HUES64 (cell line): Measurements from ENCODE around the gene COL20A1.

Experiments used
- H3K27ac ChIP-seq: 2 replicates; pipeline ENCODE4 v1.7.0; 2013; ENCODE audit warnings: low read depth, low read length, inconsistent platforms
- H3K27me3 ChIP-seq: 2 replicates; pipeline ENCODE4 v1.6.1; 2013; ENCODE audit warnings: mild to moderate bottlenecking, low read length; ENCODE audit not compliant: insufficient read depth
- H3K36me3 ChIP-seq: 2 replicates; pipeline ENCODE4 v1.6.1; 2013; ENCODE audit warnings: mild to moderate bottlenecking, low read length; ENCODE audit not compliant: insufficient read depth
- H3K4me1 ChIP-seq: 2 replicates; pipeline ENCODE4 v1.6.1; 2013; ENCODE audit warnings: mild to moderate bottlenecking, low read length, moderate library complexity; ENCODE audit not compliant: insufficient read depth
- H3K4me3 ChIP-seq: 2 replicates; pipeline ENCODE4 v1.5.1; 2013; ENCODE audit warnings: mild to moderate bottlenecking, low read length, moderate library complexity
- H3K9ac ChIP-seq: 2 replicates; pipeline ENCODE4 v1.6.1; 2013; ENCODE audit warnings: mild to moderate bottlenecking, low read depth, low read length
- H3K9me3 ChIP-seq: 2 replicates; pipeline ENCODE4 v1.6.1; 2013; ENCODE audit warnings: low read depth, low read length; ENCODE audit not compliant: insufficient read depth
- WGBS: fragments of 150-250, 120-280 bp; methylation state at CpG from one replicate; pipeline ENCODE4 v1.1.7; 2013; ENCODE audit warnings: missing lambda C conversion rate; 5-methylcytosine and 5-hydroxymethylcytosine counted together

COL20A1 gene

GRCh38 chr20:63280371-63280770 is 12.6 kb upstream of the COL20A1 start:
- H3K27ac ChIP-seq = no peak overlapping the region
- H3K27me3 ChIP-seq = no peaks in the 10 kb centered on the region
- H3K4me1 ChIP-seq = no peaks in the 10 kb centered on the region
- H3K36me3 ChIP-seq = peaks cover 92% of the 10 kb centered on the region
- WGBS = 89% methylated on average over 6 of the region's 6 CpGs
- H3K9ac ChIP-seq = no peak overlapping the region
- no peak overlapping the region for H3K4me3 ChIP-seq
- no peaks in the 10 kb centered on the region for H3K9me3 ChIP-seq

- H3K36me3 ChIP-seq = peaks cover 94% of the 10 kb centered on the region
- no peak overlapping the region for H3K27ac ChIP-seq
- WGBS = 86% methylated on average over 19 of the region's 19 CpGs
- no peaks in the 10 kb centered on the region for H3K27me3 ChIP-seq
- H3K4me1 ChIP-seq = no peaks in the 10 kb centered on the region
- no peak overlapping the region for H3K4me3 ChIP-seq
- no peak overlapping the region for H3K9ac ChIP-seq
- no peaks in the 10 kb centered on the region for H3K9me3 ChIP-seq
These were observed 11.9 kb upstream of the COL20A1 start for GRCh38 chr20:63280929-63281545.

- H3K36me3 ChIP-seq = peaks cover 89% of the 10 kb centered on the region
- H3K9ac ChIP-seq = no peak overlapping the region
- WGBS = 94% methylated on average over 38 of the region's 38 CpGs
- H3K27me3 ChIP-seq = no peaks in the 10 kb centered on the region
- no peaks in the 10 kb centered on the region for H3K9me3 ChIP-seq
- H3K4me1 ChIP-seq = no peaks in the 10 kb centered on the region
- H3K4me3 ChIP-seq = no peak overlapping the region
- H3K27ac ChIP-seq = no peak overlapping the region
These were observed 11.0 kb upstream of the COL20A1 start for GRCh38 chr20:63281742-63282665.

GRCh38 chr20:63282946-63283345 is 10.0 kb upstream of the COL20A1 start:
- WGBS = 96% methylated on average over 17 of the region's 17 CpGs
- Histone ChIP-seq H3K27ac (no peak overlapping the region), H3K4me3 (no peak overlapping the region), H3K4me1 (no peaks in the 10 kb centered on the region), H3K9ac (no peak overlapping the region), H3K27me3 (no peaks in the 10 kb centered on the region), H3K36me3 (peaks cover 89% of the 10 kb centered on the region), H3K9me3 (no peaks in the 10 kb centered on the region)

GRCh38 chr20:63283397-63284082 is 9.4 kb upstream of the COL20A1 start:
- Histone ChIP-seq H3K36me3 (peaks cover 89% of the 10 kb centered on the region), H3K4me1 (no peaks in the 10 kb centered on the region)

GRCh38 chr20:63284083-63284440 is 8.9 kb upstream of the COL20A1 start:
- H3K9ac ChIP-seq = no peak overlapping the region
- no peaks in the 10 kb centered on the region for H3K9me3 ChIP-seq
- H3K4me1 ChIP-seq = no peaks in the 10 kb centered on the region
- no peak overlapping the region for H3K27ac ChIP-seq
- no peaks in the 10 kb centered on the region for H3K27me3 ChIP-seq
- WGBS = 91% methylated on average over 14 of the region's 14 CpGs
- no peak overlapping the region for H3K4me3 ChIP-seq
- peaks cover 89% of the 10 kb centered on the region for H3K36me3 ChIP-seq

More at GRCh38 chr20:63283397-63284082, 9.4 kb upstream of the COL20A1 start:
- no peaks in the 10 kb centered on the region for H3K27me3 ChIP-seq
- WGBS = 93% methylated on average over 33 of the region's 33 CpGs
- H3K27ac ChIP-seq = no peak overlapping the region
- no peak overlapping the region for H3K9ac ChIP-seq
- H3K4me3 ChIP-seq = no peak overlapping the region
- no peaks in the 10 kb centered on the region for H3K9me3 ChIP-seq

GRCh38 chr20:63284544-63284949 is 8.4 kb upstream of the COL20A1 start:
- Histone ChIP-seq H3K9me3 (no peaks in the 10 kb centered on the region), H3K4me3 (no peak overlapping the region), H3K9ac (no peak overlapping the region), H3K27ac (no peak overlapping the region), H3K27me3 (no peaks in the 10 kb centered on the region), H3K4me1 (no peaks in the 10 kb centered on the region), H3K36me3 (peaks cover 87% of the 10 kb centered on the region)
- WGBS = 96% methylated on average over 25 of the region's 25 CpGs

GRCh38 chr20:63284981-63285524 is 7.9 kb upstream of the COL20A1 start:
- H3K4me3 ChIP-seq = no peak overlapping the region
- no peaks in the 10 kb centered on the region for H3K9me3 ChIP-seq
- 89% methylated on average over 13 of the region's 13 CpGs for WGBS
- H3K27ac ChIP-seq = no peak overlapping the region
- H3K9ac ChIP-seq = no peak overlapping the region
- H3K36me3 ChIP-seq = peaks cover 82% of the 10 kb centered on the region
- no peaks in the 10 kb centered on the region for H3K27me3 ChIP-seq
- no peaks in the 10 kb centered on the region for H3K4me1 ChIP-seq

GRCh38 chr20:63285636-63286615 is 7.1 kb upstream of the COL20A1 start:
- peaks cover 74% of the 10 kb centered on the region for H3K36me3 ChIP-seq
- H3K4me1 ChIP-seq = no peaks in the 10 kb centered on the region
- H3K4me3 ChIP-seq = no peak overlapping the region
- 93% methylated on average over 44 of the region's 44 CpGs for WGBS
- no peak overlapping the region for H3K9ac ChIP-seq
- H3K9me3 ChIP-seq = no peaks in the 10 kb centered on the region
- H3K27ac ChIP-seq = no peak overlapping the region
- no peaks in the 10 kb centered on the region for H3K27me3 ChIP-seq
